Ovary (tissue), 3 donors: Measurements from ENCODE around the gene C16orf92.

ENCODE experiments used
- EP300 ChIP-seq: sonication (generic); formaldehyde crosslinking; IDR thresholded peaks from one replicate; pipeline ENCODE4 v1.6.1; 2017; ENCODE audit warnings: antibody characterized with exemption
- POLR2A ChIP-seq: fragments of 450-650 bp; IDR thresholded peaks from one replicate; pipeline ENCODE4 v1.6.1; 2017; ENCODE audit warnings: antibody characterized with exemption, mild to moderate bottlenecking, moderate library complexity
- TF ChIP-seq, protein P1 (sequence below), 3 donors: fragments of 450-650 bp in 2 of 3; fragments of 200-600 bp in 1 of 3; IDR thresholded peaks; one replicate each; pipeline versions ENCODE4 v1.5.1 to v1.8.0; 2016 to 2022; ENCODE audit warnings: antibody characterized with exemption in 3 of 3, mild to moderate bottlenecking in 1 of 3
- donor health status: DM: no; HTN: no; CAD: no.

GRCh38 chr16:30022887-30023286 is at the start of gene C16orf92:
- TF ChIP-seq, protein P1, sequence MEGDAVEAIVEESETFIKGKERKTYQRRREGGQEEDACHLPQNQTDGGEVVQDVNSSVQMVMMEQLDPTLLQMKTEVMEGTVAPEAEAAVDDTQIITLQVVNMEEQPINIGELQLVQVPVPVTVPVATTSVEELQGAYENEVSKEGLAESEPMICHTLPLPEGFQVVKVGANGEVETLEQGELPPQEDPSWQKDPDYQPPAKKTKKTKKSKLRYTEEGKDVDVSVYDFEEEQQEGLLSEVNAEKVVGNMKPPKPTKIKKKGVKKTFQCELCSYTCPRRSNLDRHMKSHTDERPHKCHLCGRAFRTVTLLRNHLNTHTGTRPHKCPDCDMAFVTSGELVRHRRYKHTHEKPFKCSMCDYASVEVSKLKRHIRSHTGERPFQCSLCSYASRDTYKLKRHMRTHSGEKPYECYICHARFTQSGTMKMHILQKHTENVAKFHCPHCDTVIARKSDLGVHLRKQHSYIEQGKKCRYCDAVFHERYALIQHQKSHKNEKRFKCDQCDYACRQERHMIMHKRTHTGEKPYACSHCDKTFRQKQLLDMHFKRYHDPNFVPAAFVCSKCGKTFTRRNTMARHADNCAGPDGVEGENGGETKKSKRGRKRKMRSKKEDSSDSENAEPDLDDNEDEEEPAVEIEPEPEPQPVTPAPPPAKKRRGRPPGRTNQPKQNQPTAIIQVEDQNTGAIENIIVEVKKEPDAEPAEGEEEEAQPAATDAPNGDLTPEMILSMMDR (IDR thresholded peaks at IDR 0.05): no peak
- TF ChIP-seq POLR2A: no peak
- TF ChIP-seq EP300: no peak
